ENCODE data around the gene MEGF11. TPM values are rescaled to one million over a fixed set of nuclear protein-coding genes. Genes with fewer than 3 reads are reported as not detected.

MEGF11 gene
- total RNA-seq, 1 experiment from 2014 or later = 0.09 TPM

DNA sequence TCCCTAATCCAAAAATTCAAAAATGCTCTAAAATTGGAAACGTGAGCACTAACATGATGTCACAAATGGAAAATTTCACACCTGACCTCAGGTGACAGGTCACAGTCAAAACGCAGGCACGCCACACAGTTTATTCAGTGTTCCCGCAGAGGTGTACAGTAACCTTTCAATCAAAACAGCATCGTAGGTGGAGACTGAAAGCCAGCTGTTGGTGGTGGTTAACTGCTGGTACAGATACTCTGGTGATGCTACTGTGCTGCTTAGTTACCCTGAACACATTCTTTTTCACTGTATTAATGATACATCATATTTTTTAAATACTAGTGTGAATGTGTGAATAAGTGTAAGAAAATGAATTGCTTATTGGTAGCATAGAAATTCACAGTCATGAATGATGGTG, 360.5 kb downstream of the MEGF11 start:
- BruUV-seq (replicated peaks) = no TSS peak
- no peaks in the 10 kb centered on the region for H3K4me1 Mint-ChIP-seq (ENCODE audit: low read depth, unreplicated experiment)
- no peaks in the 10 kb centered on the region for H3K9me3 Mint-ChIP-seq (ENCODE audit: low read depth, unreplicated experiment)
- intact Hi-C loops (cut with micrococcal nuclease; ENCODE audit: unreplicated experiment) = no loop called here
- no peak for DNase-seq
- H3K36me3 Mint-ChIP-seq (ENCODE audit: insufficient read depth, unreplicated experiment) = peaks cover 20% of the 10 kb centered on the region
- H3K27ac Mint-ChIP-seq (ENCODE audit: unreplicated experiment) = no peak overlapping the region
- H3K4me3 Mint-ChIP-seq (ENCODE audit: low read depth, unreplicated experiment) = no peak overlapping the region
- no peaks in the 10 kb centered on the region for H3K27me3 Mint-ChIP-seq (ENCODE audit: unreplicated experiment)
- CTCF ChIA-PET = no interaction called here
- TF ChIP-seq, protein P1, sequence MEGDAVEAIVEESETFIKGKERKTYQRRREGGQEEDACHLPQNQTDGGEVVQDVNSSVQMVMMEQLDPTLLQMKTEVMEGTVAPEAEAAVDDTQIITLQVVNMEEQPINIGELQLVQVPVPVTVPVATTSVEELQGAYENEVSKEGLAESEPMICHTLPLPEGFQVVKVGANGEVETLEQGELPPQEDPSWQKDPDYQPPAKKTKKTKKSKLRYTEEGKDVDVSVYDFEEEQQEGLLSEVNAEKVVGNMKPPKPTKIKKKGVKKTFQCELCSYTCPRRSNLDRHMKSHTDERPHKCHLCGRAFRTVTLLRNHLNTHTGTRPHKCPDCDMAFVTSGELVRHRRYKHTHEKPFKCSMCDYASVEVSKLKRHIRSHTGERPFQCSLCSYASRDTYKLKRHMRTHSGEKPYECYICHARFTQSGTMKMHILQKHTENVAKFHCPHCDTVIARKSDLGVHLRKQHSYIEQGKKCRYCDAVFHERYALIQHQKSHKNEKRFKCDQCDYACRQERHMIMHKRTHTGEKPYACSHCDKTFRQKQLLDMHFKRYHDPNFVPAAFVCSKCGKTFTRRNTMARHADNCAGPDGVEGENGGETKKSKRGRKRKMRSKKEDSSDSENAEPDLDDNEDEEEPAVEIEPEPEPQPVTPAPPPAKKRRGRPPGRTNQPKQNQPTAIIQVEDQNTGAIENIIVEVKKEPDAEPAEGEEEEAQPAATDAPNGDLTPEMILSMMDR (IDR thresholded peaks at IDR 0.05; ENCODE audit: unreplicated experiment) = no peak

DNA sequence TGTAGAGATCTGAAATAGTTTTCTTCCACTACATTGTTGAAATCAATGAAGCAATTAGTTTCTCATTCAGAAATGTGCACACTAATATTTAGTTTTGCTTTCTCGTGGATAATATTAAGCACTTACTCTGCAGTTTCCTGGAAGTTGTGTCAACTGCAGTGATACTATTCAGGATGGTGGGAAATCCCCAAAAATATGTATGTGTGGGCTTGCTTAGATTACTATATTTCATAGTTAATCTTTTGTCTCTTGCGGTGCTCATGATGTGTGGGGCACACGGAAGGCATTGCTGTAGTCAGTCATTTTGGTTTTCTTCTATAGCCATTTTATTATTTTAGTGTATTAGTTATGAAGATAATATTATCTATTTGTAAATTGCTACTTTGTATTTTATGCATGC, 364.6 kb downstream of the MEGF11 start:
- H3K36me3 Mint-ChIP-seq (ENCODE audit: insufficient read depth, unreplicated experiment) = peaks cover 45% of the 10 kb centered on the region
- TSS peak; percentile 32 for BruUV-seq (replicated peaks)
- CTCF ChIA-PET = no interaction called here

DNA sequence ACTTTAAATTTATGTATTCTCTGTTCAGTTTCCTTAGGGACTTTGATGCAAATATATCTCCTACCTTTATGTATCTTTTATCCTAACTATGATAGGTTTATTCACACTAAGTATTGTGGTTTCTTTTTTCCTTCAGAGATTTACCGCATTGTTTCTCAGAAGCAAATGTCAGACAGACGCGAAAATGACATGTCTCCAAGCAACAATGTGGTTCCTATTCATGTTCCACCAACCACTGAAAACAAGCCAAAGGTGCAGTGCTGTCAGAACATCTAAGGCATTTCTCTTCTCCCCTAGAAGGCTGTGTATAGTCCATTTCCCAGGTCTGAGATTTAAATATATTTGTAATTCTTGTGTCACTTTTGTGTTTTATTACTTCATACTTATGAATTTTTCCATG, 366.0 kb downstream of the MEGF11 start:
- TF ChIP-seq, protein P1 (IDR thresholded peaks at IDR 0.05; ENCODE audit: unreplicated experiment) = no peak
- H3K27ac Mint-ChIP-seq (ENCODE audit: unreplicated experiment) = no peak overlapping the region
- CTCF ChIA-PET = no interaction called here
- H3K27me3 Mint-ChIP-seq (ENCODE audit: unreplicated experiment) = no peaks in the 10 kb centered on the region
- H3K4me3 Mint-ChIP-seq (ENCODE audit: low read depth, unreplicated experiment) = no peak overlapping the region
- H3K36me3 Mint-ChIP-seq (ENCODE audit: insufficient read depth, unreplicated experiment) = peaks cover 57% of the 10 kb centered on the region
- peaks cover 34% of the 10 kb centered on the region for H3K4me1 Mint-ChIP-seq (ENCODE audit: low read depth, unreplicated experiment)
- no peaks in the 10 kb centered on the region for H3K9me3 Mint-ChIP-seq (ENCODE audit: low read depth, unreplicated experiment)
- DNase-seq = no peak
- BruUV-seq (replicated peaks) = no TSS peak
- intact Hi-C loops (cut with micrococcal nuclease; ENCODE audit: unreplicated experiment) = no loop called here

More for the DNA sequence above, 364.6 kb downstream of the MEGF11 start:
- intact Hi-C loops (cut with micrococcal nuclease; ENCODE audit: unreplicated experiment) = no loop called here
- no peak for DNase-seq
- TF ChIP-seq, protein P1 (IDR thresholded peaks at IDR 0.05; ENCODE audit: unreplicated experiment) = no peak
- Mint-ChIP-seq H3K4me1 (ENCODE audit: low read depth, unreplicated experiment) (peaks cover 20% of the 10 kb centered on the region), H3K4me3 (ENCODE audit: low read depth, unreplicated experiment) (no peak overlapping the region), H3K27me3 (ENCODE audit: unreplicated experiment) (no peaks in the 10 kb centered on the region), H3K9me3 (ENCODE audit: low read depth, unreplicated experiment) (no peaks in the 10 kb centered on the region), H3K27ac (ENCODE audit: unreplicated experiment) (no peak overlapping the region)

DNA sequence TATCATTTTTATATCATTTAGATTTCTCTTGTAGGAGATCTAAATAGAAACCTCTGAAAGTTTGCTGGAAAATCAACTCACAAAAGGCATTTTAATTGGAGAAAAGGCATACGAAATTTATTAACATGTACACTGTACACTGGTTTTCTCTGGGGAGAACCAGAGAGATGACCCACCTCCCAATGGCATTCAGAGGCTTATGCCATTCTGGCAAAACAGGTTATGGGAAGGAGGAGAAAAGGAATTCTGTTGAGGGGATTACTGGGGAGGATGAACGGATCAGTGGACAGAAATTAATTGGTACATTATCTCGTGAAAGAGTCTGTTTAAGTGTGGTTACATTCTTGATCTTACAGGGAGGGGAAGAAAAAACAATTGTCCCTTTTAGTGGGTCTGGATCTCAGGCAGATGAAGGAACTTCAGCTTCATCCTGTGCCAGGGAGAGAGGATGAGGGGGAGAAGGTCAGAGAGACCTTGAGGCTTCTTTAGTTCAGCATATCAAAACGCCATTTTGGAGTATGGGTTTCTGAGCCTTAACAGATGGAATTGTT, 367.8 kb downstream of the MEGF11 start:
- intact Hi-C loops (cut with micrococcal nuclease; ENCODE audit: unreplicated experiment) = no loop called here
- TF ChIP-seq, protein P1 (IDR thresholded peaks at IDR 0.05; ENCODE audit: unreplicated experiment) = no peak
- Mint-ChIP-seq H3K36me3 (ENCODE audit: insufficient read depth, unreplicated experiment) (peaks cover 66% of the 10 kb centered on the region), H3K27ac (ENCODE audit: unreplicated experiment) (peak overlapping the region; percentile 6), H3K4me3 (ENCODE audit: low read depth, unreplicated experiment) (no peak overlapping the region), H3K27me3 (ENCODE audit: unreplicated experiment) (no peaks in the 10 kb centered on the region), H3K4me1 (ENCODE audit: low read depth, unreplicated experiment) (peaks cover 34% of the 10 kb centered on the region), H3K9me3 (ENCODE audit: low read depth, unreplicated experiment) (no peaks in the 10 kb centered on the region)
- DNase-seq = no peak
- no TSS peak for BruUV-seq (replicated peaks)
- CTCF ChIA-PET = no interaction called here
